OCI-LY7 (cell line): ENCODE data around the gene MAPK13.

Experiments used
- CTCF ChIP-seq: fragments of 200-600 bp; sonication (generic); conservative IDR thresholded peaks from 2 replicates; pipeline ENCODE4 v1.5.1; 2014; ENCODE audit warnings: mild to moderate bottlenecking, antibody characterized with exemption, low read length, moderate library complexity, mixed read lengths
- EZH2phosphoT487 ChIP-seq: fragments of 200-600 bp; sonication (generic); IDR thresholded peaks from 2 replicates; pipeline ENCODE4 v1.6.1; 2018; ENCODE audit warnings: low read depth, borderline replicate concordance, mild to moderate bottlenecking, mixed run types, antibody characterized with exemption, low read length, moderate library complexity, mixed read lengths

- TF ChIP-seq CTCF (no peak), EZH2phosphoT487 (no peak)
Measured at GRCh38 chr6:36171573-36171972, 41.3 kb downstream of the MAPK13 start.
